AG04450 (cell line): ENCODE results near the gene HBEGF. TPM values are rescaled to one million over a fixed set of nuclear protein-coding genes. Genes with fewer than 3 reads are reported as not detected.
"Not testable (repeated sequence)": the region's sequence is repeated elsewhere in the genome, so short reads cannot be mapped to it uniquely, and the experiment has no call there.

ENCODE experiments used
- CTCF ChIA-PET: fragments of 300-600, 350-600 bp; formaldehyde crosslinking; extraction: SDS; loops from one replicate; lab custom pipeline; 2022; ENCODE audit warnings: antibody characterized with exemption, inconsistent platforms; lab: Charles Lee
- POLR2A ChIA-PET: fragments of 350-600 bp; formaldehyde crosslinking; extraction: SDS; loops from one replicate; lab custom pipeline; 2021; ENCODE audit warnings: antibody characterized with exemption, inconsistent platforms; lab: Yijun Ruan, JAX
- DNase-seq: peaks from one replicate; pipeline ENCODE4 v3.0.0-alpha.2; 2011; ENCODE audit warnings: low read depth, low spot score
- H3K27ac ChIP-seq: one replicate; pipeline ENCODE4 v1.5.1; 2012; ENCODE audit warnings: low read depth, low read length, control low read depth
- H3K27me3 ChIP-seq: one replicate; pipeline ENCODE4 v1.6.0; 2012; ENCODE audit warnings: low read length; ENCODE audit not compliant: control insufficient read depth, insufficient read depth
- H3K4me3 ChIP-seq: 2 replicates; pipeline ENCODE4 v1.5.1; 2011; ENCODE audit warnings: mild to moderate bottlenecking, low read depth, low read length, control low read depth
- H3K9me3 ChIP-seq: 2 replicates; pipeline ENCODE4 v1.5.1; 2012; ENCODE audit warnings: low read length; ENCODE audit not compliant: control insufficient read depth, insufficient read depth
- polyA plus RNA-seq: library from polyadenylated mRNA; depleted of rRNA; stranded (reverse); fragments of >200 nt; gene quantifications from 2 replicates; pipeline ENCODE4 v1.2.3, GENCODE V29; 2011
- TF ChIP-seq, protein P1 (sequence below): IDR thresholded peaks from 2 replicates; pipeline ENCODE4 v1.5.1; 2011; ENCODE audit warnings: low read depth, low read length, control low read depth, inconsistent platforms

The HBEGF gene
- polyA plus RNA-seq, 1 experiment: 7.0 TPM

- ChIA-PET CTCF (interaction anchor here (0.5 to 18.1 kb wide), 29 partner anchors 9 to 238 kb away, joined by 3 to 806 read pairs (median 6); partner anchors contain the start of gene PFDN1), POLR2A (interaction anchor here (0.6 to 3.2 kb wide), 22 partner anchors 8 to 171 kb away, joined by 3 to 62 read pairs (median 6); partner anchors contain the start of genes CYSTM1 and PFDN1)
- Histone ChIP-seq H3K27ac (no peak overlapping the region), H3K9me3 (no peaks in the 10 kb centered on the region), H3K27me3 (no peaks in the 10 kb centered on the region), H3K4me3 (peak overlapping the region; percentile 78)
- TF ChIP-seq, protein P1, sequence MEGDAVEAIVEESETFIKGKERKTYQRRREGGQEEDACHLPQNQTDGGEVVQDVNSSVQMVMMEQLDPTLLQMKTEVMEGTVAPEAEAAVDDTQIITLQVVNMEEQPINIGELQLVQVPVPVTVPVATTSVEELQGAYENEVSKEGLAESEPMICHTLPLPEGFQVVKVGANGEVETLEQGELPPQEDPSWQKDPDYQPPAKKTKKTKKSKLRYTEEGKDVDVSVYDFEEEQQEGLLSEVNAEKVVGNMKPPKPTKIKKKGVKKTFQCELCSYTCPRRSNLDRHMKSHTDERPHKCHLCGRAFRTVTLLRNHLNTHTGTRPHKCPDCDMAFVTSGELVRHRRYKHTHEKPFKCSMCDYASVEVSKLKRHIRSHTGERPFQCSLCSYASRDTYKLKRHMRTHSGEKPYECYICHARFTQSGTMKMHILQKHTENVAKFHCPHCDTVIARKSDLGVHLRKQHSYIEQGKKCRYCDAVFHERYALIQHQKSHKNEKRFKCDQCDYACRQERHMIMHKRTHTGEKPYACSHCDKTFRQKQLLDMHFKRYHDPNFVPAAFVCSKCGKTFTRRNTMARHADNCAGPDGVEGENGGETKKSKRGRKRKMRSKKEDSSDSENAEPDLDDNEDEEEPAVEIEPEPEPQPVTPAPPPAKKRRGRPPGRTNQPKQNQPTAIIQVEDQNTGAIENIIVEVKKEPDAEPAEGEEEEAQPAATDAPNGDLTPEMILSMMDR: peak; percentile 53
- no peak for DNase-seq
Measured at GRCh38 chr5:140345919-140346347, 470 bp downstream of the HBEGF start.

- no peak for DNase-seq
- POLR2A ChIA-PET: interaction anchor here (0.7 to 3.2 kb wide), 5 partner anchors 8 to 101 kb away, joined by 3 to 62 read pairs (median 11); no protein-coding TSS in a partner anchor
- Histone ChIP-seq H3K4me3 (peak overlapping the region; percentile 78), H3K27me3 (no peaks in the 10 kb centered on the region), H3K27ac (no peak overlapping the region), H3K9me3 (no peaks in the 10 kb centered on the region)
- TF ChIP-seq, protein P1: no peak
- CTCF ChIA-PET: interaction anchor here (0.7 to 18.1 kb wide), 15 partner anchors 8 to 199 kb away, joined by 3 to 806 read pairs (median 5); no protein-coding TSS in a partner anchor
Measured at GRCh38 chr5:140344683-140345423, 1.6 kb downstream of the HBEGF start.

GRCh38 chr5:140343849-140344248 lies 2.6 kb downstream of the HBEGF start:
- DNase-seq, H3K27ac ChIP-seq, H3K27me3 ChIP-seq, H3K9me3 ChIP-seq, H3K4me3 ChIP-seq: not testable (repeated sequence)
- ChIA-PET CTCF (interaction anchor here (0.5 to 18.1 kb wide), 6 partner anchors 8 to 616 kb away, joined by 3 to 806 read pairs (median 9); no protein-coding TSS in a partner anchor), POLR2A (interaction anchor here (0.7 kb wide), 1 partner anchor 15 kb away, joined by 5 read pairs; no protein-coding TSS in a partner anchor)

DNA sequence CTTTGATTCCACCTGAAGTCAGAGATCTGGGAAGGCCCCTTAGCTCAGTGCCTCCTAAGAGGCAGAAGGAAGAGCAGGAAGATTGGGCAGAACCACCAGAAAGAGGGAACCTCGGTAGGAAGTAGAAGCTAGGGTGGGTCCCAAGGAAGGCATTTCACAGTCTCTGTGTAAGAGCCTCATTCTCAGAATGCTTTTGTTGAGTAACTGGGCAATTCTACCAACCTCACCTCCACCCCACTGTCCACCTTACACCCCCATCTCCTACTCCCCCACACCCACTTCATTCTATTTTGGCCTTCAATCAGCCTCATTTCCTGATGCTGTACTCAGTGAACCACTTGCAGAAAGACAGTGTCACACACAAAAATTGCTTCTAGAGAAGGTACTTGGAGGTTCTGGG lies 3.5 kb downstream of the HBEGF start:
- TF ChIP-seq, protein P1: no peak
- Histone ChIP-seq H3K27ac (no peak overlapping the region), H3K27me3 (no peaks in the 10 kb centered on the region), H3K4me3 (no peak overlapping the region), H3K9me3 (no peaks in the 10 kb centered on the region)
- DNase-seq: no peak
- ChIA-PET POLR2A (no interaction called here), CTCF (interaction anchor here (2.0 to 18.1 kb wide), 3 partner anchors 9 to 98 kb away, joined by 4 to 806 read pairs (median 14); no protein-coding TSS in a partner anchor)

GRCh38 chr5:140342287-140342686 lies 4.1 kb downstream of the HBEGF start:
- DNase-seq: no peak
- Histone ChIP-seq H3K4me3 (no peak overlapping the region), H3K27ac (no peak overlapping the region), H3K27me3 (no peaks in the 10 kb centered on the region), H3K9me3 (no peaks in the 10 kb centered on the region)
- TF ChIP-seq, protein P1: no peak
- POLR2A ChIA-PET: interaction anchor here (1.5 kb wide), 1 partner anchor 40 kb away, joined by 3 read pairs; no protein-coding TSS in a partner anchor
- CTCF ChIA-PET: interaction anchor here (2.0 to 18.1 kb wide), 3 partner anchors 9 to 97 kb away, joined by 4 to 806 read pairs (median 14); no protein-coding TSS in a partner anchor
